ENCODE measurements around the gene MNDA. TPM values are rescaled to one million over a fixed set of nuclear protein-coding genes. Genes with fewer than 3 reads are reported as not detected.
"Not testable (repeated sequence)": the region's sequence is repeated elsewhere in the genome, so short reads cannot be mapped to it uniquely, and the experiment has no call there.

MNDA gene
- total RNA-seq, 1 donor from 2014 or later, result not detected

GRCh38 chr1:158838660-158839059 is 7.5 kb downstream of the MNDA start:
- DNase-seq (ENCODE audit: low read depth), result no peak

GRCh38 chr1:158839566-158839965 is 8.4 kb downstream of the MNDA start:
- no peak for DNase-seq (ENCODE audit: low read depth)

GRCh38 chr1:158840236-158840635 is 9.1 kb downstream of the MNDA start:
- DNase-seq (ENCODE audit: low read depth), result no peak

- no peak for DNase-seq (ENCODE audit: low read depth)
Observed at GRCh38 chr1:158864595-158864994, 33.4 kb downstream of the MNDA start.

GRCh38 chr1:158870438-158870837 is 39.3 kb downstream of the MNDA start:
- not testable (repeated sequence) for DNase-seq (ENCODE audit: low read depth)

GRCh38 chr1:158873141-158873540 is 42.0 kb downstream of the MNDA start:
- no peak for DNase-seq (ENCODE audit: low read depth)

- DNase-seq (ENCODE audit: low read depth), result no peak
Observed at GRCh38 chr1:158893654-158894053, 62.5 kb downstream of the MNDA start.

- no peak for DNase-seq (ENCODE audit: low read depth)
Observed at GRCh38 chr1:158898722-158899121, 67.6 kb downstream of the MNDA start.

Other genes with a start within 250 kb of the MNDA start
- gene OR10Z1, start 226.1 kb upstream of the MNDA start, total RNA-seq, result not detected in 2 replicates
- not detected in 2 replicates for gene SPTA1, start 144.6 kb upstream of the MNDA start, total RNA-seq
- not detected in 2 replicates for gene OR6K2, start 130.7 kb upstream of the MNDA start, total RNA-seq
- not detected in 2 replicates for gene OR6K3, start 110.6 kb upstream of the MNDA start, total RNA-seq
- not detected in 2 replicates for gene OR6K6, start 76.6 kb upstream of the MNDA start, total RNA-seq
- gene OR6N1, start 59.2 kb upstream of the MNDA start, total RNA-seq, result not detected in 2 replicates
- gene OR6N2, start 50.1 kb upstream of the MNDA start, total RNA-seq, result not detected in 2 replicates
- gene PYHIN1, start 100.2 kb downstream of the MNDA start, total RNA-seq, result not detected in 2 replicates
- 46.5 and 71.7 TPM in 2 replicates for gene IFI16, start 178.6 kb downstream of the MNDA start, total RNA-seq
- not detected in 2 replicates for gene AIM2, start 245.4 kb downstream of the MNDA start, total RNA-seq

Data from myocyte (in vitro differentiated cells).